Measurements from ENCODE around the gene PTPRK.

The PTPRK gene

GRCh38 chr6:128057946-128058345 lies 462.5 kb downstream of the PTPRK start:
- no peak for DNase-seq

GRCh38 chr6:128057541-128057940 lies 462.9 kb downstream of the PTPRK start:
- no peak for DNase-seq

GRCh38 chr6:128053109-128053508 lies 467.3 kb downstream of the PTPRK start:
- no peak for DNase-seq

- no peak for DNase-seq
Observed at GRCh38 chr6:128047989-128048388, 472.4 kb downstream of the PTPRK start.

- no peak for DNase-seq
Observed at GRCh38 chr6:128046033-128046432, 474.4 kb downstream of the PTPRK start.

GRCh38 chr6:128039543-128039942 lies 480.9 kb downstream of the PTPRK start:
- DNase-seq, result no peak

GRCh38 chr6:128036808-128037570 lies 483.4 kb downstream of the PTPRK start:
- DNase-seq, result no peak

GRCh38 chr6:128033156-128033555 lies 487.2 kb downstream of the PTPRK start:
- DNase-seq, result no peak

- DNase-seq, result no peak
Observed at GRCh38 chr6:128032042-128032441, 488.4 kb downstream of the PTPRK start.

GRCh38 chr6:128029826-128030225 lies 490.6 kb downstream of the PTPRK start:
- no peak for DNase-seq

GRCh38 chr6:128028183-128028582 lies 492.2 kb downstream of the PTPRK start:
- DNase-seq, result no peak

- no peak for DNase-seq
Observed at GRCh38 chr6:128025478-128025877, 494.9 kb downstream of the PTPRK start.

GRCh38 chr6:128024969-128025368 lies 495.4 kb downstream of the PTPRK start:
- no peak for DNase-seq

GRCh38 chr6:128024046-128024445 lies 496.4 kb downstream of the PTPRK start:
- no peak for DNase-seq

GRCh38 chr6:128018821-128019220 lies 501.6 kb downstream of the PTPRK start:
- no peak for DNase-seq

GRCh38 chr6:128017288-128017687 lies 503.1 kb downstream of the PTPRK start:
- no peak for DNase-seq

- DNase-seq, result no peak
Observed at GRCh38 chr6:128007658-128008057, 512.7 kb downstream of the PTPRK start.

GRCh38 chr6:128005009-128005408 lies 515.4 kb downstream of the PTPRK start:
- no peak for DNase-seq

GRCh38 chr6:128000363-128000762 lies 520.0 kb downstream of the PTPRK start:
- DNase-seq, result no peak

GRCh38 chr6:127998985-127999384 lies 521.4 kb downstream of the PTPRK start:
- no peak for DNase-seq

GRCh38 chr6:127997496-127998164 lies 522.8 kb downstream of the PTPRK start:
- DNase-seq, result no peak

GRCh38 chr6:127996925-127997324 lies 523.5 kb downstream of the PTPRK start:
- no peak for DNase-seq

GRCh38 chr6:127992144-127992543 lies 528.3 kb downstream of the PTPRK start:
- DNase-seq, result no peak

- no peak for DNase-seq
Observed at GRCh38 chr6:127990074-127990473, 530.3 kb downstream of the PTPRK start.

GRCh38 chr6:127980996-127981395 lies 539.4 kb downstream of the PTPRK start:
- no peak for DNase-seq

Measured in activated CD4-positive, alpha-beta T cell treated with anti-CD3 and anti-CD28 coated beads for 1 hour (primary cell).